ENCODE data around the gene AK8.

The AK8 gene

GRCh38 chr9:132823370-132824145, 54.5 kb downstream of the AK8 start:
- DNase-seq (ENCODE audit: extremely low read depth, low read depth) = no peak

GRCh38 chr9:132820169-132820944, 57.7 kb downstream of the AK8 start:
- DNase-seq (ENCODE audit: extremely low read depth, low read depth) = no peak
- no peak overlapping the region for H3K4me3 ChIP-seq (replicated peaks; ENCODE audit: low read depth, low read length)
- no peak for TF ChIP-seq CTCF (IDR thresholded peaks at IDR 0.05; ENCODE audit: low read depth, low read length, missing control alignments)

More at GRCh38 chr9:132823370-132824145, 54.5 kb downstream of the AK8 start:
- H3K4me3 ChIP-seq (replicated peaks; ENCODE audit: low read depth, low read length) = no peak overlapping the region
- no peak for TF ChIP-seq CTCF (IDR thresholded peaks at IDR 0.05; ENCODE audit: low read depth, low read length, missing control alignments)

GRCh38 chr9:132818588-132818987, 59.5 kb downstream of the AK8 start:
- TF ChIP-seq CTCF (IDR thresholded peaks at IDR 0.05; ENCODE audit: low read depth, low read length, missing control alignments) = no peak
- H3K4me3 ChIP-seq (replicated peaks; ENCODE audit: low read depth, low read length) = no peak overlapping the region
- DNase-seq (ENCODE audit: extremely low read depth, low read depth) = no peak

GRCh38 chr9:132814937-132815336, 63.1 kb downstream of the AK8 start:
- no peak for DNase-seq (ENCODE audit: extremely low read depth, low read depth)
- TF ChIP-seq CTCF (IDR thresholded peaks at IDR 0.05; ENCODE audit: low read depth, low read length, missing control alignments) = no peak
- H3K4me3 ChIP-seq (replicated peaks; ENCODE audit: low read depth, low read length) = no peak overlapping the region

DNA sequence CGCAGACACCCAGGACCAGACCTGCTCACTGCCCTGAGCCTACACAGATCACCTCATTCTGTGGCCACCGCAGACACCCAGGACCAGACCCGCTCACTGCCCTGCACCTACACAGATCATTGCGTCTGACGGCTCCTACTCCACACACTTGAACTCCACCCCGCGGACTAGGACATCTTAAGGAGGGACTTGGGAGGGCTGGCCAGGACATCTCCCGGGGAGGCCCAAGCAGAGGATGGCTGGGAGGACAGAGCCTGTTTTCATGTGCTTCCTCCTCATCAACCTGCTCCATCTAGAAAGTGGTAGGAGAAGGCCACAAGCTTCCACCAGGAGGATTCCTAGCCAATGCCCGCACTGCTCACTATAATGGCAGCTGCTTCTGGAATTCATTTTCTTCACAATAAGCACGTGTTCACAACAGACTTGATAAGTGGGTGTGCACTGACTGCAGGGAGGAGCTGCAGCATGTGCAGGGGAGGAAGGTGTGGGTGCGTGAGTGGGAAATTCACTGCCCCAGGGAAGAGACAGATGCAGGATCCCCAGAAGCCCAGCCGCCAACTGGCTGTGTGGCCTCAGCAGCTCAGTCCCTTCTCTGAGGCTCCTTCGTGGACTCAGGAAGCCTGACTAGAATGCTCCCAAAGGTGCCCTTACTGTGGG, 64.8 kb downstream of the AK8 start:
- no peak for DNase-seq (ENCODE audit: extremely low read depth, low read depth)
- H3K4me3 ChIP-seq (replicated peaks; ENCODE audit: low read depth, low read length) = no peak overlapping the region
- no peak for TF ChIP-seq CTCF (IDR thresholded peaks at IDR 0.05; ENCODE audit: low read depth, low read length, missing control alignments)

DNA sequence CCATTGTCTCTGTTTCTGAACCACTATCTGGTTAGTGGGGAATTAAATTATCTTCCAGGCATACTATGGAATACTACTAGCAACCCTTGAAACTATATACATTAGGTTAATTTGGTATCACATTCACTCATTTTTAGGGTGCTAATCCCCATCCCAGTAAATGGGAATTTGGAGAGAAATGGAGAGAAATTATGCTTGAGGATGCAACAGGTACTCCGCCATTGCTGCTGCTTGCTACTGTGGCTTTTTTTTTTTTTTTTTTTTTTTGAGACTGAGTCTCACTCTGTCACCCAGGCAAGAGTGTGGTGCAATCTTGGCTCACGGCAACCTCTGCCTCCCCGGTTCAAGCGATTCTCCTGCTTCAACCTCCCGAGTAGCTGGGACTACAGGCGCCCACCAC, 66.1 kb downstream of the AK8 start:
- DNase-seq (ENCODE audit: extremely low read depth, low read depth) = no peak
- H3K4me3 ChIP-seq (replicated peaks; ENCODE audit: low read depth, low read length) = no peak overlapping the region
- TF ChIP-seq CTCF (IDR thresholded peaks at IDR 0.05; ENCODE audit: low read depth, low read length, missing control alignments) = no peak
